GM12891 (cell line): ENCODE data around the gene TUBB8B.
"Not testable (repeated sequence)": the region's sequence is repeated elsewhere in the genome, so short reads cannot be mapped to it uniquely, and the experiment has no call there.

ENCODE experiments used
- POLR2A ChIP-seq: IDR thresholded peaks from 2 replicates; pipeline ENCODE4 v1.6.1; 2011; ENCODE audit warnings: low read depth, low read length, control low read depth
- POLR2AphosphoS5 ChIP-seq: IDR thresholded peaks from 2 replicates; pipeline ENCODE4 v1.6.1; 2011; ENCODE audit warnings: low read depth, low read length, control low read depth

GRCh38 chr18:91561-91960 is 42.1 kb upstream of the TUBB8B start:
- TF ChIP-seq POLR2A, POLR2AphosphoS5: not testable (repeated sequence)
